22Rv1 (cell line): Measurements from ENCODE around the gene OVAAL.

Source experiments
- H3K27ac ChIP-seq: fragments of 450-650 bp; 2 replicates; pipeline ENCODE4 v1.5.1; 2017
- CTCF ChIP-seq: fragments of 450-650 bp; IDR thresholded peaks from 2 replicates; pipeline ENCODE4 v1.5.1; 2017; ENCODE audit warnings: mild to moderate bottlenecking
- ZFX ChIP-seq: fragments of 450-650 bp; IDR thresholded peaks from 2 replicates; pipeline ENCODE4 v1.6.1; 2017; ENCODE audit warnings: antibody characterized with exemption, borderline replicate concordance

Gene OVAAL

GRCh38 chr1:180614730-180615129 is 56.0 kb downstream of the OVAAL start:
- no peak for TF ChIP-seq CTCF
- TF ChIP-seq ZFX = no peak
- H3K27ac ChIP-seq = no peak overlapping the region; the same call in 1 of the 2 replicates

GRCh38 chr1:180615493-180616290 is 56.9 kb downstream of the OVAAL start:
- TF ChIP-seq ZFX (no peak), CTCF (no peak)
- H3K27ac ChIP-seq = no peak overlapping the region
